Neural crest cell (in vitro differentiated cells): ENCODE data around the gene LRRC49. TPM values are rescaled to one million over a fixed set of nuclear protein-coding genes. Genes with fewer than 3 reads are reported as not detected.
"Not testable (repeated sequence)": the region's sequence is repeated elsewhere in the genome, so short reads cannot be mapped to it uniquely, and the experiment has no call there.

ENCODE experiments used
- DNase-seq: peaks from one replicate; pipeline ENCODE4 v3.0.0; 2021; ENCODE audit warnings: low read depth, mixed read lengths, low spot score
- H3K27ac Mint-ChIP-seq: one replicate; pipeline ENCODE4 v1.8.0; 2021; ENCODE audit warnings: mild to moderate bottlenecking, mixed read lengths; ENCODE audit not compliant: unreplicated experiment
- H3K27me3 Mint-ChIP-seq: 2 replicates; pipeline ENCODE4 v1.8.0; 2021; ENCODE audit warnings: low read depth, mild to moderate bottlenecking, mixed read lengths
- H3K36me3 Mint-ChIP-seq: 2 replicates; pipeline ENCODE4 v1.8.0; 2021; ENCODE audit warnings: low read depth, mild to moderate bottlenecking, mixed read lengths
- H3K4me1 Mint-ChIP-seq: 2 replicates; pipeline ENCODE4 v1.8.0; 2021; ENCODE audit warnings: mixed read lengths
- H3K4me3 Mint-ChIP-seq: one replicate; pipeline ENCODE4 v1.8.0; 2021; ENCODE audit warnings: mild to moderate bottlenecking, mixed read lengths
- H3K9me3 Mint-ChIP-seq: 2 replicates; pipeline ENCODE4 v1.8.0; 2021; ENCODE audit warnings: mixed read lengths
- CTCF ChIP-seq: fragments of 200-600 bp; sonication (generic); conservative IDR thresholded peaks from 2 replicates; pipeline ENCODE4 v1.5.0; 2021; ENCODE audit warnings: antibody characterized with exemption, mild to moderate bottlenecking
- total RNA-seq: library from RNA; stranded (reverse); gene quantifications from 2 replicates; pipeline ENCODE4 v1.2.1, GENCODE V29; 2021

Gene LRRC49
- total RNA-seq, 1 donor from 2014 or later = 20.9 TPM

GRCh38 chr15:70933411-70933810 lies 40.8 kb downstream of the LRRC49 start:
- Mint-ChIP-seq H3K27me3 (no peaks in the 10 kb centered on the region), H3K4me3 (no peak overlapping the region)

GRCh38 chr15:70935631-70936030 lies 43.0 kb downstream of the LRRC49 start:
- Mint-ChIP-seq H3K36me3 (no peaks in the 10 kb centered on the region), H3K4me3 (no peak overlapping the region), H3K27me3 (no peaks in the 10 kb centered on the region), H3K4me1 (no peaks in the 10 kb centered on the region), H3K27ac (no peak overlapping the region), H3K9me3 (no peaks in the 10 kb centered on the region)
- DNase-seq = no peak
- no peak for TF ChIP-seq CTCF

More at GRCh38 chr15:70933411-70933810, 40.8 kb downstream of the LRRC49 start:
- no peak for DNase-seq
- no peak for TF ChIP-seq CTCF
- Mint-ChIP-seq H3K4me1 (no peaks in the 10 kb centered on the region), H3K27ac (no peak overlapping the region), H3K9me3 (no peaks in the 10 kb centered on the region), H3K36me3 (peaks cover 11% of the 10 kb centered on the region)

- no peak for DNase-seq
- Mint-ChIP-seq H3K27ac (no peak overlapping the region), H3K36me3 (no peaks in the 10 kb centered on the region), H3K9me3 (no peaks in the 10 kb centered on the region), H3K27me3 (no peaks in the 10 kb centered on the region), H3K4me1 (no peaks in the 10 kb centered on the region), H3K4me3 (no peak overlapping the region)
- TF ChIP-seq CTCF = no peak
These were observed 43.7 kb downstream of the LRRC49 start for GRCh38 chr15:70936326-70936725.

GRCh38 chr15:70943285-70943684 lies 50.7 kb downstream of the LRRC49 start:
- not testable (repeated sequence) for DNase-seq, H3K36me3 Mint-ChIP-seq, H3K4me1 Mint-ChIP-seq, H3K4me3 Mint-ChIP-seq, H3K27me3 Mint-ChIP-seq, H3K9me3 Mint-ChIP-seq, H3K27ac Mint-ChIP-seq

- Mint-ChIP-seq H3K4me1 (no peaks in the 10 kb centered on the region), H3K36me3 (peaks cover 14% of the 10 kb centered on the region), H3K4me3 (no peak overlapping the region)
These were observed 55.0 kb downstream of the LRRC49 start for GRCh38 chr15:70947351-70948335.

More at GRCh38 chr15:70947351-70948335, 55.0 kb downstream of the LRRC49 start:
- Mint-ChIP-seq H3K9me3 (peaks cover 14% of the 10 kb centered on the region), H3K27ac (peak overlapping the region; percentile 74), H3K27me3 (no peaks in the 10 kb centered on the region)
- TF ChIP-seq CTCF = no peak
- no peak for DNase-seq
